Measurements from ENCODE around the gene EIF4A3.

- no peak for TF ChIP-seq POLR2A (IDR thresholded peaks at IDR 0.05; ENCODE audit: low read depth, low read length)
- TF ChIP-seq POLR2AphosphoS5 (IDR thresholded peaks at IDR 0.05; ENCODE audit: low read depth, low read length): no peak
- no peak for TF ChIP-seq TAF1 (IDR thresholded peaks at IDR 0.05; ENCODE audit: low read depth, low read length)
- no peak for TF ChIP-seq SPI1 (IDR thresholded peaks at IDR 0.05; ENCODE audit: low read depth, low read length)
Measured at GRCh38 chr17:80101011-80101945, 45.6 kb downstream of the EIF4A3 start, which contains the start of gene GAA.
